Cortex of kidney (tissue), 1 donor: ENCODE results near the gene NAP1L1.

Experiments
- DNase-seq: peaks from one replicate; lab custom pipeline; 2025; lab: John Stamatoyannopoulos, UW

Gene NAP1L1

GRCh38 chr12:76083246-76083903 lies 1.1 kb downstream of the NAP1L1 start:
- DNase-seq = no peak

- no peak for DNase-seq
Observed at GRCh38 chr12:76081909-76082308, 2.6 kb downstream of the NAP1L1 start.

- no peak for DNase-seq
Observed at GRCh38 chr12:76080729-76081415, 3.6 kb downstream of the NAP1L1 start.

- no peak for DNase-seq
Observed at GRCh38 chr12:76080017-76080728, 4.3 kb downstream of the NAP1L1 start.

GRCh38 chr12:76078748-76079147 lies 5.7 kb downstream of the NAP1L1 start:
- DNase-seq = no peak

- DNase-seq = no peak
Observed at GRCh38 chr12:76075448-76075847, 9.0 kb downstream of the NAP1L1 start.

GRCh38 chr12:76074701-76075336 lies 9.7 kb downstream of the NAP1L1 start:
- no peak for DNase-seq

GRCh38 chr12:76073561-76073960 lies 10.9 kb downstream of the NAP1L1 start:
- DNase-seq = no peak

GRCh38 chr12:76072568-76072967 lies 11.9 kb downstream of the NAP1L1 start:
- no peak for DNase-seq

- no peak for DNase-seq
Observed at GRCh38 chr12:76069339-76069738, 15.1 kb downstream of the NAP1L1 start.

- DNase-seq = no peak
Observed at GRCh38 chr12:76065917-76066316, 18.6 kb downstream of the NAP1L1 start.

GRCh38 chr12:76064904-76065303 lies 19.6 kb downstream of the NAP1L1 start:
- no peak for DNase-seq

GRCh38 chr12:76060111-76060510 lies 24.4 kb downstream of the NAP1L1 start:
- DNase-seq = no peak

GRCh38 chr12:76057326-76057725 lies 27.2 kb downstream of the NAP1L1 start:
- DNase-seq = no peak

- no peak for DNase-seq
Observed at GRCh38 chr12:76055393-76055792, 29.1 kb downstream of the NAP1L1 start.

- DNase-seq = no peak
Observed at GRCh38 chr12:76049575-76050251, 34.8 kb downstream of the NAP1L1 start.

GRCh38 chr12:76047742-76048141 lies 36.7 kb downstream of the NAP1L1 start:
- no peak for DNase-seq

GRCh38 chr12:76047060-76047459 lies 37.4 kb downstream of the NAP1L1 start:
- no peak for DNase-seq

GRCh38 chr12:76043377-76043776 lies 41.1 kb downstream of the NAP1L1 start:
- DNase-seq = no peak

- no peak for DNase-seq
Observed at GRCh38 chr12:76042147-76042546, 42.3 kb downstream of the NAP1L1 start.

- no peak for DNase-seq
Observed at GRCh38 chr12:76041406-76041805, 43.1 kb downstream of the NAP1L1 start.

GRCh38 chr12:76040461-76040860 lies 44.0 kb downstream of the NAP1L1 start:
- no peak for DNase-seq
